Kidney glomerular epithelial cell (primary cell): ENCODE measurements around the gene DHX40.
"Not testable (repeated sequence)": the region's sequence is repeated elsewhere in the genome, so short reads cannot be mapped to it uniquely, and the experiment has no call there.

ENCODE experiments used
- DNase-seq: peaks from one replicate; lab custom pipeline; 2025; lab: John Stamatoyannopoulos, UW

Gene DHX40

DNA sequence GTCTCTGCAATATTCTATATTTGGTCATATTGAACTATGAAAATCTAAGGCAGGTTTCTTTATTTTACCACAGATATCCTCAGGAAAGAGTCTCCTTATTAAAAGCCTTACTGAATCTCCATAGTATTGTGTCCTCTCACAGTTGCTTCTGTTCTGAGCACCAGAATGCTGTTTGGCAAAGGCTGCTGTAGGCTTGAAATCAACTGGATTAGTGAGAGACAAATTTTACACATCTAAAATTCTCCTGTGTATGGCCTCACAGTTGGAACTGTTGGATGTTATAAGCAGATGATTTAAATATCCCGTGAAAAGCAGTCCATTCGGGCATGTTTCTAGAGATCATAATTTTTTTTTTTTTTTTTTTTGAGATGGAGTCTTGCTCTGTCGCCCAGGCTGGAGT lies 63.8 kb downstream of the DHX40 start:
- no peak for DNase-seq

DNA sequence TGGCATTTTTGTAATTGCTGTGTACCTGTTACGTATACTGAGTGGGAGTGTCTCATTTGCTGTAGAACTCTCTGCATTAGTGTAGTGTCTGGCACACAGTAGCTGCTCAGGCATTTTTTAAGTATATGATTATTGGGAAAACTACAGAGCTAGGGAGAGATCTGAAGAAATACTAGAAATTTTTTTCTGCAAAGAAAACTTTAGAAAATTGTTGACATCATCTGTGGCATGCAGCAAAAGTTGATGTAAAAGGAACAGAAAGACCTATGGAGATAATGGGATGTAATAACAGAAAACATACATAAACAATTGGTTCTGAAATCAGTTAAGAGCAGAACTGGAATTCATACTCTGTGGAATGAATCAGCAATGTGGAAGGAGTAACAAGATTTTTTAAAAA lies 65.9 kb downstream of the DHX40 start:
- DNase-seq = no peak

DNA sequence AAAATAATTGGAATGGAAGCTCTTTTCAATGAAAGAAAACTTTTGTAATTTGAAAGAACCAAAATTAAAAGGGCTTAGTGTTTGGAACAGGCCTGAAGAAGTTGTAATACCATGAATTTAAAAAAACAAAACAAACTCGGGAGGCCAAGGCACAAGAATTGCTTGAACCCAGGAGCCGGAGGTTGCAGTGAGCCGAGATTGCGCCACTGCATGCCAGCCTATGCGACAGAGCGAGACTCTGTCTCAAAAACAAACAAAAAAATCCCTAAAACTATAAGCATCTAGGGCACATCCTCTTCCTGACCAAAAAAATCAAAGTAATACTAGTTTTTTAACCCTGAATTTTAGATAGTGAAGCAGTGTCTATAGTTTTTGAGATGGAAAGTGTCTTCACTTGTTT lies 67.0 kb downstream of the DHX40 start:
- no peak for DNase-seq

DNA sequence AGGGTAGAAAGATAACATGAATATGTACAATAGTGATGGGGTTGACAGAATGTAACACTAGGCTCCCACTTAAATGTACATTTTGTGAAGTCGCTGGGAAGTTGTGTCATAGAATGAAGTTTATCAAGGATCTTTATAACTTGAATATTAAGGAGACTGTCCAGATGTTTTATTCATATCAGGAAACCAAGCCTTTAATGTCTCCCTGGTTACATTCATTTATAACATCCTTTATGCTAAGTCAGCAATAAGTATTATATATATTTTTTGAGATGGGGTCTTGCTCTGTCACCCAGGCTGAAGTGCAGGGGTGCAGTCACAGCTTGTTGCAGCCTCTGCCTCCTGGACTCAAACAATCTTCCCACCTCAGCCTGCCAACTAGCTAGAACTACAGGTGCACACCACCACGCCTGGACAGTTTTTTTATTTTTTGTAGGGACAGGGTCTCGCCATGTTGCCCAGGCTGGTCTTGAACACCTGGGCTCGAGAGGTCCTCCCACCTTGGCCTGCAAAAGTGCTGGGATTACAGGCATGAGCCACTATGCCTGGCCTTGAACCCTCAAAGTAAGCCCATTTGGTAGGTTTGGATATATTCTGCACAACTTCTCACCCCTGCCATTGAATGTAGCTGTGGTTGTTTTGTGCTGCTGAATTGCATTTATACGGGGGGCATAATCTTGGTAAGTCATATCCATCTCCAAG lies 68.4 kb downstream of the DHX40 start:
- no peak for DNase-seq

DNA sequence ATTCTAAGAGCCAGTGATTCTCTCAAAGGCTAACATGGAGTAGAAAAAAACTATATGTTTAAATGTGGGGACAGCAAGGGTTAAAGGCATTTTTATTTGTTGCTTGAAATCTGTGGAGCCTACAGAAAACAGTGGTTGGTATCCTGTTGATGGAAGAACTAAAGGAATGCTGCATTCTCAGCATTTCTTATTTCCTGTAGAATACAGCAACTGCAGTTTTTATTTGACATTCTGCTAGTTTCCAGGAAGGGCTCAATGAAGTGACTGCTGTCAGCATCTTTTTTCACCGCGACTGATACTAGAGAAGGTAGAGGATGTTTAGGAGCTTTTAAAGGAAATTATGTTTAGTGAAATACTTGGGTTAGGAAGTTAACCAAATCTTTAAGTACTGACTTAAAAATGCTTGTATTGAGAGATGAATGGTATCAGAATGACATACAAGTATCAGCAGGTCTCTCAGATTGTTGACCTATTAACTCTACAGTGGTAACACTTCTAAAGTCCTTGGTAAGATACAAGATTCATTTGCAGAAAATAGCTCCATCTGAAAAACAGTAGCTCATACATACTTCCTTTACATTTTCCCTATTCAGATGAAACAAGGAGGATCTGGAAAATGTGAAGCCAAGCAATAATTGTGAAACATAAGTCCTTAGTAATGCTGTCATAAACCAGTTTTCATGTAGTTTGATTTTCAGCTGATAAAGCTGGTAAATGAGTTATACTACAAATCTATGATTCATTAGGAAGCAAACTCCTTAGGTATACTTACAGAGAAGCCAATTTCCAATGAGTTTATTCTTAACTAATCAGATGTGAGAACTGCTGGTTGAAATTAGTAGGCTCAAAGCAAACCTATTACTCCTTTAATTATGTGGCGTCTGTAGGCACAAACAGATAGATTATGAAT lies 69.5 kb downstream of the DHX40 start:
- no peak for DNase-seq

DNA sequence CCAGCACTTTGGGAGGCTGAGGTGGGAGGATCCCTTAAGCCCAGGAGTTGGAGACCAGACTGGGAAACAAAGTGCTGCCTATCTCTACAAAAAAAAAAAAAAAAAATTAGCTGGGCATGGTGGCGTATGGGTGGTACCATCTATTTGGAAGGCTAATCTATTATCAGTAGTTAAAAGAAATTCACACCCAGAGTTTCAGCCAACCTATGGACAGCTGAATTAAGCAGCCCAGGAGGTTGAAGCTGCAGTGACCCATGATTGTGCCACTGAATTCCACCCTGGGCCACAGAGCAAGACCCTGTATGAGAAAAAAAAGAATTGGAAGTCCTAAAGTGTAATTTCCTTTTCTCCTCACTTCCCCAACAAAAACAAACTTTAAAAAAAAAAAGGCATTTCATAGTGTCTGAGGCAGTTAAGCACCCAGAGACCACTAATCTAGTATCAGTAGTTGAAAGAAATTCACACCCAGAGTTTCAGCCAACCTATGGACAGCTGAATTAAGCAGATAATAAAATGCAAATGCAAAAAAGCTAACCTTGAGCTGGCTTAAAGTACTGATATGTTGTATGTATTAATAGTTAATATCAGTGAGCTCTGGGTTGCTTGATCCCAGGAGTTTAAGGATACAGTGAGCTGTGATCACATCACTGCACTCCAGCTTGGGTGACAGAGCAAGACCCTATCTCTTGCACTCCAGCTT lies 72.4 kb downstream of the DHX40 start:
- no peak for DNase-seq

DNA sequence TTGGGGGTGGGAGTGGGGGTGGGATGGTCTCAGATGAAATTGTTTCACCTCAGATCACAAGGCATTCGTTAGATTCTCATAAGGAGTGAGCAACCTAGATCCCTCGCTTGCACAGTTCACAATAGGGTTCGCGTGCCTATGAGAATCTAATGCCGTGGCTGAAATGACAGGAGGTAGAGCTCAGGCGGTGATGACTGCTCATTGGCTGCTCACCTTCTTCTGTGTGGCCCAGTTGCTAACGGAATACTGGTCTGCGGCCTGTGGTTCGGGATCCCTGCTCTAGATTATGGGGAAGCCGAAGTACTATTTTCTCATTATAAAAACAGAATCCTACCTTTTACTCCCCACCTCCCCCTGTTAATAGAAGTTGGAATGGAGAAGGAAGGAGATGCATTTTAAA lies 73.1 kb downstream of the DHX40 start:
- DNase-seq = no peak

DNA sequence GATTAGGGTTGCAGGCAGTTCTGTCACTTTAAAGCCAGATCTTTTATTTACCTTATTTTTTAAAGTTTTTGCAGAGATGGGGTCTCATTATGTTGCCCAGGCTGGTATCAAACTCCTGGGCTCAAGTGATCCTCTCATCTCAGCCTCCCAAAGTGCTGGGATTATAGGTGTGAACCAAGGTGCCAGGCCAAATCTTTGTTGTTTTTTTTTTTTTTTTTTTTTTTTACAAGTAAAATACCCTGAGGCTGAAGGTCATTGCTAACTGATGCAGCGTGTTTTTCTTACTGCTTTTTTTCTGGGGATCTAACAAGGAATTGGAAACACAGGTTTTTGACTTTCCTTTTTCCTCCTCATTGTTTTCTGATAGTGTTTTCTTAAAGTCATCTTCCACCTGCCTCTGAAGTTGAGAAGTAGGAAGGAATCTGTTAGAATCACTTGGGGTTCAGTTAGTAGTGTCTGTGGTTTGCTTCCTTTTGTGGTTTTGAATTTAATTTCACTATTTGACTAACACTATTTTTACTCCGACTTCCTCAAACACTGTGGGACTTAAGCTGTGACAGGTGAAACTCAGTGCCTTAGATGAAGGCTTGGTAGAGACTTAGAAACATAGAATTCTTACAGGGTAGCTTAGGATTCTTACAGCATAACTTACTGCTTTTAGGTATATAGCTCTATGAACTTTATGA lies 76.5 kb downstream of the DHX40 start:
- DNase-seq = no peak

DNA sequence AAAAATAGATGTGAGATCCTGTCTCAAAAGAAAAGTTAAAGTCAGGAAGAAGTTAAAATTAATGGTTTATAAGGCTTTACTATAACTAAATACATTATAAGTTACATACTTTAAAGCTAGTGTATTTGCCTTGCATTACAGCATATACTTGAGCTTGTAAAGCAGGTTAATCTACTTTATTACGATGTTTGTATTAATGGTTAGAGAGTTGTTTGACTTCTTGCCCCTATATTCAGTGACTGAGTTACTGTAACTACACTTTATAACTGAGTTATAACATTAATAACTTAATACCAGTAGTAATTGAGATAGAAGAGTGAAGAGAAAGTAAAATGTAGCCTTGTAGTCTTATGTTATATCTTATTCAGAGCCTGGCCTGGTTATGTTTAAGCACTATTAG lies 77.2 kb downstream of the DHX40 start:
- DNase-seq = no peak

DNA sequence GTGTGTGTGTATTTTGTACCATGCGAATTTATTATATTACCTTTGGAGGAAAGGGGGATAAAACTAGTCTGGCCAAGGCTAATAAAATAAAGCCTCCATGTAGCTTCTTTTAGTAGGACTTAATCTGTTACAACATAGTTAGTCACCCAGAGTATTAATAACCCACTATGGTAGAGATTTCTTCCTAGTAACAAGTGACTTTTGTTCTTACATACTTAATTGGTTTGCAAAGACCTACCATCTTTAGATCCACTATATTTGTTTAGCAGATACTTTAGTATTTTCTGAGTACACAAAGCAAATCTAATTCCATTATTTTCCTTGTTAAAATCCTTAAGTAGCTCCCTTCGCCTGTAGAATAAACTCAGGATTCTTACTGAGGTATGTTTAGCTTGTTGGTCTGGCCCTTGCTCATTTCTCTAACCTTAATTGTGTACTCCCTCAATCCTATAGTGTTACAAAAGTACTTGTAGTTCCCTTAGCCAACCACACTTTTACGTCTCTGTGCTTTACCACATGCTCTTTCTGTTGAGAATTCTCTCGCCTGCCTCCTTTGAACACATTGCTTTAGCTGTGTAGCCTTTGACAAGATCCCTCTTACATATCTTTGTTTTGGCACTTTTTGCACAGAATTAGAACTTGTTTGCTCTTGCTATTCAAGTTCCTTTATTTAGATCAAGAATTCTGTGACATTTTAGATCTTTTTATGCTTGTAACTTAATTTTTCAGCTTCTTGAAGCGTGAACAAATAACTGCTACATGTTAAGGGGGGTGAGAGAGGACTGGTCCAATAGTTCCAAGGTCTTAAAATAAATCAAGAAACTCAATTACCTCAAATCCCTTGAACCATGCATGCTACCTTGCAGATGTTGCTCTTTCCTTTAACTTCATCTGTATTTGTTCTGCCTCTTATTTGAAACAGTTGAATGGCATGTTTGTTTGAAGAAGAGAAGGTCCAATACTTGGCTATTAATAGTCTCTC lies 78.0 kb downstream of the DHX40 start:
- no peak for DNase-seq

DNA sequence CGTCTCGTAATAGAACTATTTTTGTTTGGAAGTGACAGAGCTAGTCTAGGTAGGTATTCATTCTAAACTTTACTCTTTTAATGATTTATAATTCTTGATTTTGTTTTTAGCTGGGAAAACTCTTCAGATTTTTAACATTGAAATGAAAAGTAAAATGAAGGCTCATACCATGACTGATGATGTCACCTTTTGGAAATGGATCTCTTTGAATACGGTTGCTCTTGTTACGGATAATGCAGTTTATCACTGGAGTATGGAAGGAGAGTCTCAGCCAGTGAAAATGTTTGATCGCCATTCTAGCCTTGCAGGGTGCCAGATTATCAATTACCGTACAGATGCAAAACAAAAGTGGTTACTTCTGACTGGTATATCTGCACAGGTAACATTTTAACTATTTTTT lies 81.9 kb downstream of the DHX40 start:
- DNase-seq = no peak

DNA sequence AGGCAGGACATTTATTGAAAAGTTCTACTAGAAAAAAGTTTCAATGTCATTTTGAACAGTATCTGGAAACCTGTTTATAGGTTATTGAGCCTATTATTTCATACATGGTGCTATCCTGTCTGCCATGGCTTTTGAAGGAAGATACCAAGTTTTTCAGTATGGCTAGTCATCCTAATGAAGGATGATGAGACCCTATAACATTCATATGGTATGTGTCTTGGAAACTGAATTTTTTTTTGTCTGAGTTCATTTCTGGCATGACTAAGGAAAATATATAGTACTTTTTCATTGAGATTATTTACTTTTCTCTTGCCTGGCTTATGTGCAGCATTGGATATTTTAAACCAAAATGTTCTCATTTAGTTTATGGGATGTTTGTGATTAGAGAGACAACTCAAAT lies 84.5 kb downstream of the DHX40 start:
- no peak for DNase-seq

DNA sequence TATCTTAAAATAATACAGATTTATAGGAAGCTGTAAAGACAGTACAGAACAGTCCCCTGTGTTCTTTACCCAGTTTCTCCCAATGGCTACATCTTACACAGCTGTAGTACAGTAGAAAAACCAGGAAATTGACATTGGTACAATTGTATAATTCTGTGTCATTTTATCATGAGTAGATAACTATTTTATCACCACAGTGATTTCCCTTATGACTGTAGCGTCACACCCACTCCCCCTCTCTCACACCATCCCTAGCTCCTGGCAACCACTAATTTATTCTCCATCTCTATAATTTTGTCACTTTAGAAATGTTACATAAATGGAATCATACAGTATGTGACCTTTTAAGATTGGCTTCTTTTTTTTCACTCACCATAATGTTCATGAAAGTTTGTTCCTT lies 85.2 kb downstream of the DHX40 start:
- no peak for DNase-seq

DNA sequence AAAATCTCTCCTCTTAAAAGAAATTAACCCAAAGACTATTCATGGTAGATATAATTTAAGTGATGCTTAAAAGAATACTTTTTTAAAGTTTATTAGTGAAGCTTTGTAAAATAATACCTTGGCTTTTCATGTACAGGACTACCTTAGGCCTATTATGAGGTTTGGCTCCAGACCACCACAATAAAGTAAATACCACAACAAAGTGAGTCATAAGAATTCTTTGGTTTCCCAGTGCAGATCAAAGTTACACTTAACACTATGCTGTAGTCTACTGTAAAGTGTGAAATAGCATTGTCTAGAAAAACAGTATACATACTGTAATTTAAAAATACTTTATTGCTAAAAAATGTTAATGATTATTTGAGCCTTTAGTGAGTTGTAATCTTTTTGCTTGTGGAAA lies 85.9 kb downstream of the DHX40 start:
- no peak for DNase-seq

DNA sequence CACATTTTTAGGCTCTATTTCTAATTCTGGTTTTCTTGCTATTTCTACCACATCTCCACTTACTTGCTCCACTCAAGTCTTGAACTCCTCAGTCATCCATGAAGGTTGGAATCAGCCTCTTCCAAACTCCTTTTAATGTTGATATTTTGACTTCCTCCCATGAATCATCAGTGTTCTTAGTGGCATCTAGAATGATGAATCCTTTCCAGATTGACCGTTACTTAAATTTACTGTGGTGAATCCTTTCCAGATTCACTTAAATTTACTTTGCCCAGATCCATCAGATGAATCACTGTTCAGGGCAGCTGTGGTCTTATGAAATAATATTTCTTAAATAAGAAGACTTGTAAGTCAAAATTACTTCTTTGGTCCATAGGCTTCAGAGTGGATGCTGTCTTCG lies 86.7 kb downstream of the DHX40 start:
- DNase-seq = no peak

DNA sequence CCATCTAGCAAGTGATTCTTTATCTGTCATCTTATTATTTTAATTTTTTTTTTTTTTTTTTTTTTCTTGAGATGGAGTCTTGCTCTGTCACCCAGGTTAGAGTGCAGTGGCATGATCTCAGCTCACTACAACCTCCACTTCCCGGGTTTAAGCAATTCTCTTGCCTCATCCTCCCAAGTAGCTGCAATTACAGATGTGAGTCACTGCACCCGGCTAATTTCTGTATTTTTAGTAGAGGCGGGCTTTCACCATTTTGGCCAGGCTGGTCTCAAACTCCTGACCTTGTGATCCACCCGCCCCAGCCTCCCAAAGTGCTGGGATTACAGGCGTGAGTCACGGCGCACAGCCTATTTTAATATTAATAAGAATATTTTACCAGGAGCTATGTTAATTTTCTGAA lies 91.2 kb downstream of the DHX40 start:
- not testable (repeated sequence) for DNase-seq
